Breast epithelium (tissue), 3 donors: ENCODE results near the gene RNF20.

Experiments used
- CTCF ChIP-seq, 3 donors: fragments of 450-650 bp; IDR thresholded peaks; one replicate each; pipeline ENCODE4 v1.5.1; 2016 to 2017; ENCODE audit warnings: antibody characterized with exemption in 3 of 3, mild to moderate bottlenecking in 3 of 3, moderate library complexity in 3 of 3
- POLR2A ChIP-seq: fragments of 450-650 bp; IDR thresholded peaks from one replicate; pipeline ENCODE4 v1.6.1; 2016; ENCODE audit warnings: antibody characterized with exemption, mild to moderate bottlenecking, moderate library complexity
- POLR2AphosphoS5 ChIP-seq, 3 donors: sonication (generic); formaldehyde crosslinking; IDR thresholded peaks; one replicate each; pipeline ENCODE4 v1.6.1; 2017; ENCODE audit warnings: antibody characterized with exemption in 3 of 3

GRCh38 chr9:101585740-101586139 is 52.1 kb downstream of the RNF20 start:
- TF ChIP-seq CTCF (IDR thresholded peaks at IDR 0.05) (no peak), POLR2A (no peak), POLR2AphosphoS5 (IDR thresholded peaks at IDR 0.05) (no peak)
